ENCODE results near the gene SEMA5A.

The SEMA5A gene

GRCh38 chr5:9348401-9348996, 197.4 kb downstream of the SEMA5A start:
- peak; percentile 7 for DNase-seq

- DNase-seq, result no peak
Measured at GRCh38 chr5:9347541-9348295, 198.2 kb downstream of the SEMA5A start.

- DNase-seq, result no peak
Measured at GRCh38 chr5:9347032-9347431, 198.8 kb downstream of the SEMA5A start.

- no peak for DNase-seq
Measured at GRCh38 chr5:9344751-9345240, 201.1 kb downstream of the SEMA5A start.

- DNase-seq, result peak; percentile 48
Measured at GRCh38 chr5:9343146-9343850, 202.6 kb downstream of the SEMA5A start.

- no peak for DNase-seq
Measured at GRCh38 chr5:9342161-9342787, 203.6 kb downstream of the SEMA5A start.

GRCh38 chr5:9340085-9340484, 205.8 kb downstream of the SEMA5A start:
- DNase-seq, result no peak

GRCh38 chr5:9339206-9339818, 206.6 kb downstream of the SEMA5A start:
- DNase-seq, result no peak

- DNase-seq, result no peak
Measured at GRCh38 chr5:9338796-9339195, 207.1 kb downstream of the SEMA5A start.

GRCh38 chr5:9337928-9338595, 207.8 kb downstream of the SEMA5A start:
- no peak for DNase-seq

GRCh38 chr5:9335754-9336495, 209.9 kb downstream of the SEMA5A start:
- DNase-seq, result no peak

GRCh38 chr5:9335269-9335668, 210.6 kb downstream of the SEMA5A start:
- no peak for DNase-seq

- DNase-seq, result no peak
Measured at GRCh38 chr5:9332026-9332425, 213.8 kb downstream of the SEMA5A start.

- DNase-seq, result peak; percentile 4
Measured at GRCh38 chr5:9331372-9331771, 214.5 kb downstream of the SEMA5A start.

GRCh38 chr5:9329125-9329524, 216.8 kb downstream of the SEMA5A start:
- no peak for DNase-seq

GRCh38 chr5:9325549-9325948, 220.3 kb downstream of the SEMA5A start:
- DNase-seq, result no peak

GRCh38 chr5:9324348-9325077, 221.4 kb downstream of the SEMA5A start:
- no peak for DNase-seq

GRCh38 chr5:9320652-9321051, 225.2 kb downstream of the SEMA5A start:
- DNase-seq, result no peak

- DNase-seq, result no peak
Measured at GRCh38 chr5:9318031-9318430, 227.8 kb downstream of the SEMA5A start.

GRCh38 chr5:9316733-9317132, 229.1 kb downstream of the SEMA5A start:
- DNase-seq, result no peak

GRCh38 chr5:9316041-9316440, 229.8 kb downstream of the SEMA5A start:
- DNase-seq, result no peak
